Activated naive CD4-positive, alpha-beta T cell (primary cell): ENCODE data around the gene RASAL3.

ENCODE experiments used
- DNase-seq, 4 experiments: peaks; one replicate each; lab custom pipeline; 2025; lab: John Stamatoyannopoulos, UW

The RASAL3 gene

GRCh38 chr19:15432629-15433518 lies 31.5 kb downstream of the RASAL3 start:
- peak; percentile 74 to 93 (median 79) for DNase-seq

GRCh38 chr19:15432018-15432494 lies 32.3 kb downstream of the RASAL3 start:
- DNase-seq: no peak

- DNase-seq: no peak
Measured at GRCh38 chr19:15431396-15432017, 32.8 kb downstream of the RASAL3 start.

- no peak for DNase-seq
Measured at GRCh38 chr19:15430526-15431120, 33.7 kb downstream of the RASAL3 start.

GRCh38 chr19:15429825-15430467 lies 34.4 kb downstream of the RASAL3 start:
- no peak for DNase-seq

- DNase-seq: no peak
Measured at GRCh38 chr19:15428956-15429824, 35.2 kb downstream of the RASAL3 start.

- DNase-seq: no peak
Measured at GRCh38 chr19:15427991-15428471, 36.3 kb downstream of the RASAL3 start.

- DNase-seq: no peak
Measured at GRCh38 chr19:15427350-15427700, 37.0 kb downstream of the RASAL3 start.

- no peak for DNase-seq
Measured at GRCh38 chr19:15426485-15427349, 37.6 kb downstream of the RASAL3 start.

- no peak for DNase-seq
Measured at GRCh38 chr19:15425321-15425950, 38.9 kb downstream of the RASAL3 start.

GRCh38 chr19:15424692-15425272 lies 39.6 kb downstream of the RASAL3 start:
- DNase-seq: no peak

- no peak for DNase-seq
Measured at GRCh38 chr19:15424121-15424520, 40.2 kb downstream of the RASAL3 start.

GRCh38 chr19:15423130-15423529 lies 41.2 kb downstream of the RASAL3 start:
- DNase-seq: no peak

- DNase-seq: no peak
Measured at GRCh38 chr19:15422296-15423075, 41.9 kb downstream of the RASAL3 start.

- no peak for DNase-seq
Measured at GRCh38 chr19:15421721-15422260, 42.6 kb downstream of the RASAL3 start.

- DNase-seq: no peak
Measured at GRCh38 chr19:15421136-15421695, 43.1 kb downstream of the RASAL3 start.

GRCh38 chr19:15419413-15420025 lies 44.8 kb downstream of the RASAL3 start:
- DNase-seq: no peak
